GM13976 (cell line): Measurements from ENCODE around the gene BMAL1.
"Not testable (repeated sequence)": the region's sequence is repeated elsewhere in the genome, so short reads cannot be mapped to it uniquely, and the experiment has no call there.

Experiments
- DNase-seq: peaks from one replicate; pipeline ENCODE4 v3.0.0; 2012; ENCODE audit warnings: low spot score
- CTCF ChIP-seq: IDR thresholded peaks from 2 replicates; pipeline ENCODE4 v1.5.1; 2012; ENCODE audit warnings: borderline replicate concordance, mild to moderate bottlenecking; ENCODE audit not compliant: insufficient read depth; ENCODE audit errors: extremely low read depth, missing control alignments, control extremely low read depth
- in situ Hi-C: fragments of 300-500 bp; cut with MboI; formaldehyde crosslinking; loops from one replicate; pipeline ENCODE4 v1.12.0; 2022; ENCODE audit warnings: low sequenced_read_pairs, mixed read lengths, inconsistent platforms; ENCODE audit not compliant: unreplicated experiment

The BMAL1 gene

GRCh38 chr11:13249992-13250391, 27.6 kb upstream of the BMAL1 start:
- TF ChIP-seq CTCF, result peak; percentile 9
- DNase-seq, result no peak
- in situ Hi-C loops, result no loop called here

DNA sequence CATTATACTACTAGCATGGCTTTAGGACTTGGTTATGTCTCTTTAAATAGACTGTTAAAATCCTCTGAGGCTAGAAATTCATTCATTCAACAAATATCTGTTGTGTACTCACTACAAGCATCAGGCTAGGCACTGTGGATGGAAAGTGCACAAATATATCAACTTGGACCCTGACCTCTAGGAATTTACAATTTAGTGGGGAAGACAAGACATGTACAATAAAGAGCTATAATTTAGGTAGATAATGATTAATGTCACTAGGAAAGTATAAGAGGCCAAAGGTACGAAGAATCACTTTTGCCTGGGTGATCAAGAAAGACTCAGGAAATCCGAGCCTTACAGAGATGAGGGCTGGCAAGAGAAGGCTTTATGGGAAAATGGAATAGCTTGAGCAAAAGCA, 25.6 kb upstream of the BMAL1 start:
- in situ Hi-C loops, result no loop called here
- no peak for DNase-seq
- no peak for TF ChIP-seq CTCF

DNA sequence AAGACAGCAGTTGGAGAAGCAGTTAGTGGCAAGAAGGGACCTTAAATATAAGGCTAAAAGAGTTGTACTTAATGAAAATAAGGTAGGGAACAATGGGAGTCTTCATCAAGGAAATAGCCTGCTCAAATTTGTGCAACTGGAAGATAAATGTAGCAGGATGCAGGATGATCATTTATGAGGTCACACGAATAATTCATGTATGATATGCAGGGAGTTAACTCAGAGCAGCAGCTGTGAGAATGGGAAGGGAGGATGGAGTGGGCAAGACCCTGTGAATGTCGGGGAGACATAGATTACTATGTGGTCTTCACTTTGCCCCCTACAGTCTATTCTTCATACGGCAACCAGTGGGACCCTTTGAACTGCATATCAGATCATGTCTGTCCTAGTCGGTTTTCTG, 25.2 kb upstream of the BMAL1 start:
- in situ Hi-C loops, result no loop called here
- no peak for TF ChIP-seq CTCF
- no peak for DNase-seq

GRCh38 chr11:13256216-13256615, 21.4 kb upstream of the BMAL1 start:
- in situ Hi-C loops, result no loop called here

DNA sequence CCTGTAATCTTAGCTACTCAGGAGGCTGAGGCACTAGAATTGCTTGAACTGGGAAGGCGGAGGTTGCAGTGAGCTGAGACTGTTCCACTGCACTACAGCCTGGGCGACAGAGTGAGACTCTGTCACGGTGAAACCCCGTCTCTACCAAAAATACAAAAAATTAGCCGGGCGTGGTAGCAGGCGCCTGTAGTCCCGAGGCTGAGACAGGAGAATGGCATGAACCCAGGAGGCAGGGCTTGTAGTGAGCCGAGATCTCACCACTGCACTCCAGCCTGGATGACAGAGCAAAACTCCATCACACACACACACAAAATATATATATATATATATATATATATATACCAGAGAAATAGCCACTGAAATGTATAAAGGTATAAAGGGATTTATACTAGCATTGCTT, 19.5 kb upstream of the BMAL1 start:
- in situ Hi-C loops, DNase-seq: not testable (repeated sequence)

More at GRCh38 chr11:13256216-13256615, 21.4 kb upstream of the BMAL1 start:
- no peak for TF ChIP-seq CTCF
- no peak for DNase-seq

- no peak for TF ChIP-seq CTCF
- in situ Hi-C loops, result no loop called here
- no peak for DNase-seq
These were observed 18.7 kb upstream of the BMAL1 start for GRCh38 chr11:13258855-13259254.

DNA sequence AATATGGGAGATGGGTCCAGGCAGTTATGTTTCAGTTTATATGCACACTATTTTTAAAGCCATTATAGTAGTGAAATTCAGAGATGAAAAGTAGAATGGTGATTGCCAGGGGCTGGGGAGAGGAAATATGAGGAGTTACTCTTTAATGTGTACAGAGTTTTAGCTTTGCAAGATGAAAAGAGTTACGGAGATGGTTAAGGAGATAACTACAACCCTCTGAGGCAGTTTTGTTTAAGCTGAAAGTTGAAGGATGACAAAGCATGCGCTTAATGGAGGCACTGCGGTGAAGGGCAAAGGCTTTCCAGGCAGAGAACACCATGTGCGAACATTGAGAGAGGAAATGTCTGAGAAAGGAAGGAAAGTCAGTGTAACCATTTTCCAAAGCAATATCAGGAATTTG, 18.2 kb upstream of the BMAL1 start:
- no peak for TF ChIP-seq CTCF
- DNase-seq, result no peak
- in situ Hi-C loops, result no loop called here
